ENCODE data around the gene ADSS2.

DNA sequence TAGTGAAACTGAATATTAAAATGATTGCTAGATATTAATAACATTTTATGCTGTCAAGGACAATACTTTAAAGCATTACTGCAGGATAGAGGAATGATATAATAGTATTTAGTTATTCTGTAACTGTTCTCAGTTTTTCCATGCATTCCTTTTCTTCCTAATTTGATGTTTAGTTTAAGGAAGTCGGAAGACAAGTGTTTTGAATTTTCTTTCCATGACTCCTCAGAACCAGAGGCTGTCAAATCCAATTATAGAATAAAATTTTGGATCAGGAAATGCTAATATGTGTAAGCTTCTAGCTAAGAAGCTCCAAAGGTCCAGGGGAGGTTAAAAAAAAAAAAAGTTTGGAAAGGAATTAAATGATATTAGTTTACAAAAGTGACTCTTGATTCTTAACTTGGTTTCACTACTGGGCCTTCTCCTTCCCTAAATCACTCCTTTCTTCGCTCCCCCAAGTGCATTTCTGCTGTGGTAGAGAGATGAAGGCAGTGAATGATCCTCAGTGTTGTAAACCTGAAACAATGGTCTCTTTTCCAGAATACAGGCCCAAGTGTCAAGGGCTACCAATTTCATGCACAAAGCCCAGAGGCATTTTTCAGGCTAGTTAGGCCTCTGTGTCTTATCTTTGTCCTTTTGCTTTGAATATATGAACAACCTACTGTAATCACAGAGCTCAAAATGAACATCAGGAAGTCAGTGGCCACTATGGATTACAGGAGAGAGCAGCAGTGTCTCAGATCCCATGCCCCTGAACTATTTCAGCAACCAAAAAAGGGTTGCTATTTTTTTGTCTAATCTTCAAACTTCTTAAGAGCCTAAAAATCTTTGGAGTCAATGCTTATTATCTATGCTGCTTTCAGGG lies 6.2 kb downstream of the ADSS2 start:
- no peak for TF ChIP-seq EZH2 (IDR thresholded peaks at IDR 0.05)
- no peak for TF ChIP-seq EZH2phosphoT487 (IDR thresholded peaks at IDR 0.05)
- TF ChIP-seq, protein P1, sequence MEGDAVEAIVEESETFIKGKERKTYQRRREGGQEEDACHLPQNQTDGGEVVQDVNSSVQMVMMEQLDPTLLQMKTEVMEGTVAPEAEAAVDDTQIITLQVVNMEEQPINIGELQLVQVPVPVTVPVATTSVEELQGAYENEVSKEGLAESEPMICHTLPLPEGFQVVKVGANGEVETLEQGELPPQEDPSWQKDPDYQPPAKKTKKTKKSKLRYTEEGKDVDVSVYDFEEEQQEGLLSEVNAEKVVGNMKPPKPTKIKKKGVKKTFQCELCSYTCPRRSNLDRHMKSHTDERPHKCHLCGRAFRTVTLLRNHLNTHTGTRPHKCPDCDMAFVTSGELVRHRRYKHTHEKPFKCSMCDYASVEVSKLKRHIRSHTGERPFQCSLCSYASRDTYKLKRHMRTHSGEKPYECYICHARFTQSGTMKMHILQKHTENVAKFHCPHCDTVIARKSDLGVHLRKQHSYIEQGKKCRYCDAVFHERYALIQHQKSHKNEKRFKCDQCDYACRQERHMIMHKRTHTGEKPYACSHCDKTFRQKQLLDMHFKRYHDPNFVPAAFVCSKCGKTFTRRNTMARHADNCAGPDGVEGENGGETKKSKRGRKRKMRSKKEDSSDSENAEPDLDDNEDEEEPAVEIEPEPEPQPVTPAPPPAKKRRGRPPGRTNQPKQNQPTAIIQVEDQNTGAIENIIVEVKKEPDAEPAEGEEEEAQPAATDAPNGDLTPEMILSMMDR (IDR thresholded peaks at IDR 0.05): no peak

Measured in neural progenitor cell (in vitro differentiated cells).